ENCODE measurements around the gene TESMIN. TPM values are rescaled to one million over a fixed set of nuclear protein-coding genes. Genes with fewer than 3 reads are reported as not detected.

Gene TESMIN
- total and polyA plus RNA-seq, 2 of the 13 experiments (the other 11 are each of a cell fraction or from before 2014, with no cell fraction given), result 0.15 to 0.45 TPM

DNA sequence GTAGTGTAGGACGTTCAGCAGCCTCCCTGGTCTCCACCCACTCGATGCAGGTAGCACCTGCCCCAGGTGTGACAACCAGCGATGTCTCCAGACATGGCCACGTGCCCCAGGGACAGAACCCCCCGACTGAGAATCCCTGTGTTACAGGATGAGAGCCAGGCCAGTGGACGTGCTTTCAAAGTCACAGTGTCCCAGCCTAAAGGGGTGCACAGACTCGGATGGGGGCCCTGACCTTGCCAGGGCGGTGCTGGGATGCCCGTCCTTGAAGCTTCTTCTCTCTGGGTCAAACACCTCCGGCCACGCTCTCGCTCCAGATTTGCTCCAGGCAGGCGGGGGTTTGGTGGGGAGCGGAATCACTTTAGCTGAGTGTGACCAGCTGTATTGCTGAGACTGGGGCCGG, 90.3 kb downstream of the TESMIN start (continued):
- TF ChIP-seq MED13 (CRISPR knock-in tag; IDR thresholded peaks at IDR 0.05), result no peak
- TF ChIP-seq, protein P1, sequence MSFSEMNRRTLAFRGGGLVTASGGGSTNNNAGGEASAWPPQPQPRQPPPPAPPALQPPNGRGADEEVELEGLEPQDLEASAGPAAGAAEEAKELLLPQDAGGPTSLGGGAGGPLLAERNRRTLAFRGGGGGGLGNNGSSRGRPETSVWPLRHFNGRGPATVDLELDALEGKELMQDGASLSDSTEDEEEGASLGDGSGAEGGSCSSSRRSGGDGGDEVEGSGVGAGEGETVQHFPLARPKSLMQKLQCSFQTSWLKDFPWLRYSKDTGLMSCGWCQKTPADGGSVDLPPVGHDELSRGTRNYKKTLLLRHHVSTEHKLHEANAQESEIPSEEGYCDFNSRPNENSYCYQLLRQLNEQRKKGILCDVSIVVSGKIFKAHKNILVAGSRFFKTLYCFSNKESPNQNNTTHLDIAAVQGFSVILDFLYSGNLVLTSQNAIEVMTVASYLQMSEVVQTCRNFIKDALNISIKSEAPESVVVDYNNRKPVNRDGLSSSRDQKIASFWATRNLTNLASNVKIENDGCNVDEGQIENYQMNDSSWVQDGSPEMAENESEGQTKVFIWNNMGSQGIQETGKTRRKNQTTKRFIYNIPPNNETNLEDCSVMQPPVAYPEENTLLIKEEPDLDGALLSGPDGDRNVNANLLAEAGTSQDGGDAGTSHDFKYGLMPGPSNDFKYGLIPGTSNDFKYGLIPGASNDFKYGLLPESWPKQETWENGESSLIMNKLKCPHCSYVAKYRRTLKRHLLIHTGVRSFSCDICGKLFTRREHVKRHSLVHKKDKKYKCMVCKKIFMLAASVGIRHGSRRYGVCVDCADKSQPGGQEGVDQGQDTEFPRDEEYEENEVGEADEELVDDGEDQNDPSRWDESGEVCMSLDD (CRISPR knock-in tag; IDR thresholded peaks at IDR 0.05; ENCODE audit: borderline replicate concordance), result no peak

- CTCF ChIA-PET (ENCODE audit: low intra/inter-chr PET ratio, low total read pairs), result no interaction called here
- DNase-seq (ENCODE audit: low spot score) (no peak), FAIRE-seq (no peak), ATAC-seq (no peak)
- intact Hi-C loops (cut with micrococcal nuclease; ENCODE audit: unreplicated experiment), result no loop called here
- Histone ChIP-seq H3K4me1 (ENCODE audit: insufficient read depth, low read length) (peaks cover 5% of the 10 kb centered on the region), H3K27ac (ENCODE audit: extremely low read length, insufficient read depth, low read length) (no peak overlapping the region), H4K20me1 (ENCODE audit: insufficient read depth, low read length) (no peaks in the 10 kb centered on the region), H3K4me2 (ENCODE audit: low read depth, low read length) (no peak overlapping the region), H3K9ac (ENCODE audit: insufficient read depth, low read depth, low read length) (no peak overlapping the region), H3K27me3 (ENCODE audit: control insufficient read depth in 1 of 2, insufficient read depth in 2 of 2, low read length in 2 of 2) (peaks cover 14 to 79% of the 10 kb centered on the region in 2 experiments), H3K9me3 (ENCODE audit: low read length) (no peaks in the 10 kb centered on the region), H3K36me3 (replicated peaks in 1 of 2; ENCODE audit: control insufficient read depth in 1 of 2, insufficient read depth in 2 of 2, low read length in 2 of 2) (no peaks in the 10 kb centered on the region), H3K79me2 (ENCODE audit: insufficient read depth, low read length) (no peaks in the 10 kb centered on the region), H2AFZ (ENCODE audit: low read length) (no peak overlapping the region), H3K4me3 (replicated peaks in 1 of 3; ENCODE audit: insufficient read depth in 1 of 3, low read depth in 2 of 3, low read length in 3 of 3) (no peak overlapping the region)
- WGBS (ENCODE audit: low lambda C conversion rate), result 57% methylated on average over 13 of the region's 18 CpGs
- POLR2A ChIA-PET, result no interaction called here
- BruUV-seq (replicated peaks), result no TSS peak
- TF ChIP-seq ZSCAN12 (CRISPR knock-in tag; IDR thresholded peaks at IDR 0.05) (no peak), STAT6 (CRISPR knock-in tag; IDR thresholded peaks at IDR 0.05; ENCODE audit: borderline replicate concordance) (no peak), RFXANK (CRISPR knock-in tag; IDR thresholded peaks at IDR 0.05) (no peak), SMAD9 (CRISPR knock-in tag; IDR thresholded peaks at IDR 0.05) (no peak), ZNF354B (CRISPR knock-in tag; IDR thresholded peaks at IDR 0.05) (no peak)
- in situ Hi-C loops (cut with HindIII; ENCODE audit: extremely low pct_ligation_motif_present, low pct_unique_long_range_greater_than_20kb), result no loop called here
Observed at GRCh38 chr11:68660066-68660810, 91.1 kb downstream of the TESMIN start.

Measured in HepG2 (cell line).